ENCODE data around the gene PSMD6. TPM values are rescaled to one million over a fixed set of nuclear protein-coding genes. Genes with fewer than 3 reads are reported as not detected.

PSMD6 gene
- total RNA-seq, 1 experiment from 2014 or later = 66.5 TPM

DNA sequence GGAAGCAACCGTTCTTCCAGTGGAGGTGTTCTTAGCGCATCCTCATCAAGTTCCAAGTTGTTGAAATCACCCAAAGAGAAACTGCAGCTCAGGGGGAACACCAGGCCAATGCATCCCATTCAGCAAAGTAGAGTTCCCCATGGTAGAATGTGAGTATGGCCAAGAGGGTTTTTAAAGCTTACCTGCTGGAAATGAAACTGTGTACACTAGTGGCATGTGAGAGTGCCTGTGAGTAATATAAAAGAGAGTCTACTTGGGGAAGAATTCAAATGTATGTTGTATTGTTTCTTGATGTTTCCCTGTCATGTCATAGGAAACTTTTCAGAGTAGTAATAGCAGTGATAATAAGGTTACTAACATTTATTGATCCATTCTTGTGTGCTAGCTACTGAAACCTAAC, 43.3 kb downstream of the PSMD6 start:
- CTCF ChIA-PET = no interaction called here
- Histone ChIP-seq H3K27me3 (replicated peaks; ENCODE audit: insufficient read depth, low read depth, low read length, poor library complexity) (no peaks in the 10 kb centered on the region), H3K9me3 (ENCODE audit: low read depth, low read length, poor library complexity, severe bottlenecking) (no peaks in the 10 kb centered on the region), H3K36me3 (ENCODE audit: insufficient read depth, low read length, poor library complexity, severe bottlenecking) (no peaks in the 10 kb centered on the region), H3K4me1 (ENCODE audit: insufficient read depth, low read length, poor library complexity, severe bottlenecking) (peaks cover 15% of the 10 kb centered on the region), H3K27ac (ENCODE audit: low read depth, low read length, poor library complexity, severe bottlenecking) (no peak overlapping the region), H3K4me3 (ENCODE audit: low read depth, low read length, poor library complexity, severe bottlenecking) (no peak overlapping the region)
- intact Hi-C loops (cut with micrococcal nuclease; ENCODE audit: unreplicated experiment) = no loop called here
- no TSS peak for BruUV-seq (replicated peaks)
- no peak for DNase-seq (ENCODE audit: low spot score)
- TF ChIP-seq EZH2 (IDR thresholded peaks at IDR 0.05; ENCODE audit: borderline replicate concordance, low read depth, low read length, poor library complexity, severe bottlenecking) = no peak
- TF ChIP-seq, protein P1, sequence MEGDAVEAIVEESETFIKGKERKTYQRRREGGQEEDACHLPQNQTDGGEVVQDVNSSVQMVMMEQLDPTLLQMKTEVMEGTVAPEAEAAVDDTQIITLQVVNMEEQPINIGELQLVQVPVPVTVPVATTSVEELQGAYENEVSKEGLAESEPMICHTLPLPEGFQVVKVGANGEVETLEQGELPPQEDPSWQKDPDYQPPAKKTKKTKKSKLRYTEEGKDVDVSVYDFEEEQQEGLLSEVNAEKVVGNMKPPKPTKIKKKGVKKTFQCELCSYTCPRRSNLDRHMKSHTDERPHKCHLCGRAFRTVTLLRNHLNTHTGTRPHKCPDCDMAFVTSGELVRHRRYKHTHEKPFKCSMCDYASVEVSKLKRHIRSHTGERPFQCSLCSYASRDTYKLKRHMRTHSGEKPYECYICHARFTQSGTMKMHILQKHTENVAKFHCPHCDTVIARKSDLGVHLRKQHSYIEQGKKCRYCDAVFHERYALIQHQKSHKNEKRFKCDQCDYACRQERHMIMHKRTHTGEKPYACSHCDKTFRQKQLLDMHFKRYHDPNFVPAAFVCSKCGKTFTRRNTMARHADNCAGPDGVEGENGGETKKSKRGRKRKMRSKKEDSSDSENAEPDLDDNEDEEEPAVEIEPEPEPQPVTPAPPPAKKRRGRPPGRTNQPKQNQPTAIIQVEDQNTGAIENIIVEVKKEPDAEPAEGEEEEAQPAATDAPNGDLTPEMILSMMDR (conservative IDR thresholded peaks at IDR 0.05; ENCODE audit: low read depth, low read length) = no peak
- POLR2A ChIA-PET (ENCODE audit: low non-redundant PET) = interaction anchor here (0.6 kb wide), 1 partner anchor 1693 kb away, joined by 3 read pairs; no protein-coding TSS in a partner anchor

GRCh38 chr3:63979093-63979885, 44.0 kb downstream of the PSMD6 start:
- no peaks in the 10 kb centered on the region for H3K9me3 ChIP-seq (ENCODE audit: low read depth, low read length, poor library complexity, severe bottlenecking)
- H3K4me3 ChIP-seq (ENCODE audit: low read depth, low read length, poor library complexity, severe bottlenecking) = no peak overlapping the region
- CTCF ChIA-PET = no interaction called here
- intact Hi-C loops (cut with micrococcal nuclease; ENCODE audit: unreplicated experiment) = no loop called here
- no peaks in the 10 kb centered on the region for H3K36me3 ChIP-seq (ENCODE audit: insufficient read depth, low read length, poor library complexity, severe bottlenecking)
- peaks cover 15% of the 10 kb centered on the region for H3K4me1 ChIP-seq (ENCODE audit: insufficient read depth, low read length, poor library complexity, severe bottlenecking)
- no peak for TF ChIP-seq EZH2 (IDR thresholded peaks at IDR 0.05; ENCODE audit: borderline replicate concordance, low read depth, low read length, poor library complexity, severe bottlenecking)
- TF ChIP-seq, protein P1 (conservative IDR thresholded peaks at IDR 0.05; ENCODE audit: low read depth, low read length) = no peak
- BruUV-seq (replicated peaks) = no TSS peak
- H3K27me3 ChIP-seq (replicated peaks; ENCODE audit: insufficient read depth, low read depth, low read length, poor library complexity) = no peaks in the 10 kb centered on the region
- POLR2A ChIA-PET (ENCODE audit: low non-redundant PET) = no interaction called here
- H3K27ac ChIP-seq (ENCODE audit: low read depth, low read length, poor library complexity, severe bottlenecking) = no peak overlapping the region
- no peak for DNase-seq (ENCODE audit: low spot score)

- H3K4me1 ChIP-seq (ENCODE audit: insufficient read depth, low read length, poor library complexity, severe bottlenecking) = peaks cover 15% of the 10 kb centered on the region
- intact Hi-C loops (cut with micrococcal nuclease; ENCODE audit: unreplicated experiment) = no loop called here
- no peaks in the 10 kb centered on the region for H3K9me3 ChIP-seq (ENCODE audit: low read depth, low read length, poor library complexity, severe bottlenecking)
- no peaks in the 10 kb centered on the region for H3K36me3 ChIP-seq (ENCODE audit: insufficient read depth, low read length, poor library complexity, severe bottlenecking)
- no peak overlapping the region for H3K27ac ChIP-seq (ENCODE audit: low read depth, low read length, poor library complexity, severe bottlenecking)
- ChIA-PET CTCF (no interaction called here), POLR2A (ENCODE audit: low non-redundant PET) (no interaction called here)
- no peak for DNase-seq (ENCODE audit: low spot score)
- TF ChIP-seq, protein P1 (conservative IDR thresholded peaks at IDR 0.05; ENCODE audit: low read depth, low read length) = no peak
- TF ChIP-seq EZH2 (IDR thresholded peaks at IDR 0.05; ENCODE audit: borderline replicate concordance, low read depth, low read length, poor library complexity, severe bottlenecking) = no peak
- no peaks in the 10 kb centered on the region for H3K27me3 ChIP-seq (replicated peaks; ENCODE audit: insufficient read depth, low read depth, low read length, poor library complexity)
- BruUV-seq (replicated peaks) = no TSS peak
- H3K4me3 ChIP-seq (ENCODE audit: low read depth, low read length, poor library complexity, severe bottlenecking) = no peak overlapping the region
These were observed 45.4 kb downstream of the PSMD6 start for GRCh38 chr3:63977893-63978292.
